Hepatocyte (in vitro differentiated cells): Measurements from ENCODE around the gene ACOX2. TPM values are rescaled to one million over a fixed set of nuclear protein-coding genes. Genes with fewer than 3 reads are reported as not detected.

ENCODE experiments used
- DNase-seq: peaks from one replicate; pipeline ENCODE4 v3.0.0-alpha.2; 2016; ENCODE audit warnings: low spot score
- H2AFZ ChIP-seq: fragments of 200-600 bp; sonication (generic); 2 replicates; pipeline ENCODE4 v1.6.0; 2016; ENCODE audit warnings: antibody characterized with exemption, mild to moderate bottlenecking
- H3K27ac ChIP-seq: fragments of 200-600 bp; sonication (generic); 2 replicates; pipeline ENCODE4 v1.5.1; 2016; ENCODE audit warnings: mild to moderate bottlenecking
- H3K27me3 ChIP-seq: fragments of 200-600 bp; sonication (generic); 2 replicates; pipeline ENCODE4 v1.6.1; 2016
- H3K36me3 ChIP-seq: fragments of 200-600 bp; sonication (generic); replicated peaks from 2 replicates; pipeline ENCODE4 v1.5.1; 2016; ENCODE audit warnings: low read depth; ENCODE audit not compliant: insufficient read depth
- H3K4me1 ChIP-seq: fragments of 200-600 bp; sonication (generic); 2 replicates; pipeline ENCODE4 v1.5.1; 2016; ENCODE audit warnings: mild to moderate bottlenecking, moderate library complexity; ENCODE audit not compliant: insufficient read depth
- H3K4me2 ChIP-seq: fragments of 200-600 bp; sonication (generic); 2 replicates; pipeline ENCODE4 v1.6.0; 2016
- H3K4me3 ChIP-seq: fragments of 200-600 bp; sonication (generic); 2 replicates; pipeline ENCODE4 v1.5.1; 2016; ENCODE audit warnings: mild to moderate bottlenecking
- H3K79me2 ChIP-seq: fragments of 200-600 bp; sonication (generic); 2 replicates; pipeline ENCODE4 v1.6.0; 2017; ENCODE audit warnings: mild to moderate bottlenecking
- H3K9me2 ChIP-seq: fragments of 200-600 bp; sonication (generic); replicated peaks from 2 replicates; pipeline ENCODE4 v1.6.0; 2017; ENCODE audit warnings: mild to moderate bottlenecking; ENCODE audit not compliant: insufficient read depth
- H3K9me3 ChIP-seq: fragments of 200-600 bp; sonication (generic); 2 replicates; pipeline ENCODE4 v1.5.1; 2016; ENCODE audit warnings: low read depth, mild to moderate bottlenecking
- H4K20me1 ChIP-seq: fragments of 200-600 bp; sonication (generic); 2 replicates; pipeline ENCODE4 v1.6.0; 2016; ENCODE audit warnings: mild to moderate bottlenecking; ENCODE audit not compliant: insufficient read depth, poor library complexity, severe bottlenecking
- CTCF ChIP-seq: fragments of 200-600 bp; sonication (generic); IDR thresholded peaks from 2 replicates; pipeline ENCODE4 v1.5.1; 2016; ENCODE audit warnings: antibody characterized with exemption, mild to moderate bottlenecking; ENCODE audit not compliant: poor library complexity
- EZH2 ChIP-seq: fragments of 200-600 bp; sonication (generic); IDR thresholded peaks from 2 replicates; pipeline ENCODE4 v1.6.1; 2016; ENCODE audit warnings: antibody characterized with exemption, mild to moderate bottlenecking, borderline replicate concordance
- EZH2phosphoT487 ChIP-seq: fragments of 200-600 bp; sonication (generic); IDR thresholded peaks from one replicate; pipeline ENCODE4 v1.6.1; 2018; ENCODE audit warnings: antibody characterized with exemption, mild to moderate bottlenecking, low read depth, moderate library complexity; ENCODE audit not compliant: unreplicated experiment, severe bottlenecking
- WGBS: methylation state at CpG from one replicate; pipeline ENCODE4 v1.1.6; 2016; ENCODE audit warnings: low lambda C conversion rate; ENCODE audit errors: missing lambda C conversion rate; 5-methylcytosine and 5-hydroxymethylcytosine counted together
- polyA plus RNA-seq: library from polyadenylated mRNA; unstranded; fragments of >200 nt; fragmentation: Nextera tagmentation; extraction: Ambion mirVana; gene quantifications from 2 replicates; pipeline ENCODE4 v1.2.1, GENCODE V29; 2016
- total RNA-seq: library from RNA; depleted of rRNA; stranded (reverse); fragments of >200 nt; gene quantifications from 2 replicates; pipeline ENCODE4 v1.2.3, GENCODE V29; 2014

Gene ACOX2
- total and polyA plus RNA-seq, 2 experiments from 2014 or later = 26.2 to 30.6 TPM

DNA sequence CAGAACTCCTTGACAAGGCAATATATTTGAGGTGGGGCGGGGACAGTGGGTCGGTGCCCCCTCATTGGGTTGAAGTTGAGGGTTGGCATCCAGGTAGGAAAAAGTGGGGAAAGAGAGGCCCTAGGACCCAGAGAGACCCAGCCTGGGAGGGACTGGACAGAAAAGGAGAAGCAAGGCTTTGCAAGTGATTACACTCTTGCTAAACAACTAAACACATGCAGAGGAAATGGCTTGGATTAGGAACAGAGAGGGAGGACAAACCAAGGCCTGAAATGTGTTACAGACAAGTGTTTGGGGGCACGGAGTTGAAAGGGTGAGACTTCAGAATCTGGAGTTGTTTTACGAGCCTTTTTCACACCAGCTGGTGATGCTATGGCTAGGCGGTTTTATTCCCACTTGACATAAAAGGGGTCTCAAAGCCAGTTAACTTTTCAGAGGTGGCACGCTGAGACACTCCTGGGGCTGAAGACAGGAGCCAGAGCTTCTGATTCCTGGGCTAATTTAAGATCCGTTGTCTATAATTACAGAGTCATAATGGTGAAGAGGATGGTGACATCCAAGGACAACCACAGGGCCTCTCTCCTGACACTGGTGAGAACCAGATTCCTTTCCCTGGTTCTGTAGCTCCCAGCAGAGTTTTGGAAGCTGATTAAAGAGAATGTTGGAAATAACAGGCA lies 52.8 kb downstream of the ACOX2 start:
- no peak for DNase-seq
- H3K79me2 ChIP-seq = no peaks in the 10 kb centered on the region
- H2AFZ ChIP-seq = no peak overlapping the region
- no peaks in the 10 kb centered on the region for H3K9me3 ChIP-seq
- H3K4me2 ChIP-seq = no peak overlapping the region
- H3K4me3 ChIP-seq = no peak overlapping the region
- H3K4me1 ChIP-seq = no peaks in the 10 kb centered on the region
- TF ChIP-seq CTCF (no peak), EZH2 (no peak), EZH2phosphoT487 (no peak)
- H4K20me1 ChIP-seq = no peaks in the 10 kb centered on the region
- H3K27me3 ChIP-seq = no peaks in the 10 kb centered on the region
- H3K36me3 ChIP-seq = no peaks in the 10 kb centered on the region
- no peaks in the 10 kb centered on the region for H3K9me2 ChIP-seq
- H3K27ac ChIP-seq = no peak overlapping the region
- 66% methylated on average over 7 of the region's 7 CpGs for WGBS

DNA sequence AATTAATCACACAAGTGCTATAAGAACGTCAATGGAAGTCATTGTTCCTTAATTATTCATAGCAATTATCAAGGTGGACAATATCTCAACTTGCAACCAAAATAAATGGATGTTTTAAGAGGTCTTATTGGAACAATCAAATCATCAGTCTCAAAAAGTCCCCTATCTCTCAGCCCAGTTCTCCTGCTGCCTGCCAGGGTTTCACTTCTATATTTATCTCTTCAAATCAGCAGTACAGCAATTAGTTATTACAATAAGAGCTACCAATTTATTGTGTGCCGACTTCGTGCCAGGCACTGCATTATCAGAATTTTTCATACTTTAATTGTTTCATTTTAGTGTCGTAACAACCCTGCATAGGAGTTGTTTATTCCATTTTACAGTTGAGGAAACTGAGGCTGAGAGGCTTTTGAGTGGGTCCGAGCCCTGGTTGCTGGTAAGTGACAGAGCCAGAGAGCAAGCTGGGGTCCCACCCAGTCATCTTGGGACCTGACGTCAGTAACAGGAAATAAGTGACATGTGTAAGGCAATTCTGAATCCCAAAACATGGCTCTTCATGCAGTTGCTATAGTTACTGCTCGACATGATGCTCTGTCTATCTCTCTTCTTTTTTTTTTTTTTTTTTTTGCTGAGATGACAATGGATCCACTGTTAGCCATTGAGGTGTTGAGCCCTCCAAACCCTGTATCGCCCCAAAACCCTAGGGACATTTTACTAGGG lies 53.9 kb downstream of the ACOX2 start:
- no peaks in the 10 kb centered on the region for H3K9me3 ChIP-seq
- H3K4me2 ChIP-seq = no peak overlapping the region
- H3K27me3 ChIP-seq = no peaks in the 10 kb centered on the region
- H3K36me3 ChIP-seq = no peaks in the 10 kb centered on the region
- H3K4me3 ChIP-seq = no peak overlapping the region
- no peak for DNase-seq
- TF ChIP-seq EZH2phosphoT487 (no peak), CTCF (no peak)
- no peaks in the 10 kb centered on the region for H4K20me1 ChIP-seq
- no peaks in the 10 kb centered on the region for H3K4me1 ChIP-seq
- no peak overlapping the region for H3K27ac ChIP-seq
- 86% methylated on average over 8 of the region's 8 CpGs for WGBS
- no peaks in the 10 kb centered on the region for H3K9me2 ChIP-seq
- no peak overlapping the region for H2AFZ ChIP-seq
- no peaks in the 10 kb centered on the region for H3K79me2 ChIP-seq

DNA sequence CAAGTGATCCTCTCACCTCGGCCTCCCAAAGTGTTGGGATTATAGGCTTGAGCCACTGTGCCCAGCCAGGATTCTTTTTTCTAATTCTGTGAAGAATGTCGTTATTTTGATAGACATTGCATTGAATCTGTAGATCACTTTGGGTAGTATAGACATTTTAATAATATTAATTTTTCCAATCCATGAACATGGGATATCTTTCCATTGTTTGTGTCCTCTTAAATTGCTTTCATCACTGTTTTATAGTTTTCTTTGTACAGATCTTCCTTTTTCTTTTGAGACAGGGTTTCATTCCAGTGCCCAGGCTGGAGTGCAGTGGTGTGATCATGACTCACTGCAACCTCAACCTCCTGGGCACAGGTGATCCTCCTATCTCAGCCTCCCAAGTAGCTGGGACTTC lies 56.7 kb downstream of the ACOX2 start:
- Histone ChIP-seq H3K27ac (no peak overlapping the region), H3K4me3 (no peak overlapping the region)
- 97% methylated on average over 2 of the region's 2 CpGs for WGBS

More for the DNA sequence above, 56.7 kb downstream of the ACOX2 start:
- Histone ChIP-seq H2AFZ (no peak overlapping the region), H3K36me3 (no peaks in the 10 kb centered on the region), H3K79me2 (no peaks in the 10 kb centered on the region), H3K27me3 (no peaks in the 10 kb centered on the region), H3K4me1 (no peaks in the 10 kb centered on the region), H4K20me1 (no peaks in the 10 kb centered on the region), H3K9me2 (no peaks in the 10 kb centered on the region), H3K9me3 (no peaks in the 10 kb centered on the region), H3K4me2 (no peak overlapping the region)
- no peak for DNase-seq
- TF ChIP-seq EZH2 (no peak), EZH2phosphoT487 (no peak), CTCF (no peak)
